Measurements from ENCODE around the gene TMC5. TPM values are rescaled to one million over a fixed set of nuclear protein-coding genes. Genes with fewer than 3 reads are reported as not detected.

TMC5 gene
- total RNA-seq, 1 experiment from 2014 or later: 1.2 TPM

- H3K27me3 Mint-ChIP-seq (ENCODE audit: low read depth): peaks cover 3% of the 10 kb centered on the region; the same call in 1 of the 2 replicates
- no peak for DNase-seq
Observed at GRCh38 chr16:19481296-19481695, 63.6 kb downstream of the TMC5 start.

More at GRCh38 chr16:19481296-19481695, 63.6 kb downstream of the TMC5 start:
- Mint-ChIP-seq H3K27ac (no peak overlapping the region; a peak in 1 of 7 replicates), H3K4me3 (no peak overlapping the region), H3K36me3 (ENCODE audit: insufficient read depth in 1 of 3, low read depth in 3 of 3) (peaks cover 0 to 10% (median 8%) of the 10 kb centered on the region in 3 experiments; a peak in 5 of 7 replicates), H3K9me3 (peaks cover 4 to 6% of the 10 kb centered on the region in 2 experiments; a peak in 3 of 5 replicates), H3K4me1 (peaks cover 12 to 15% of the 10 kb centered on the region in 2 experiments; a peak in 3 of 4 replicates)
- no peak overlapping the region for H4K91ac ChIP-seq (ENCODE audit: insufficient read length, low read depth, low read length)
- TF ChIP-seq CTCF (conservative IDR thresholded peaks at IDR 0.05): no peak
- WGBS (ENCODE audit: extremely low coverage, insufficient read length, low lambda C conversion rate): no CpG with 5 or more reads among the region's 2 CpGs
- H3K4me1 ChIP-seq (ENCODE audit: insufficient read depth, low read length): no peaks in the 10 kb centered on the region
- H4K20me1 ChIP-seq (ENCODE audit: control insufficient read depth, insufficient read depth, insufficient read length): no peaks in the 10 kb centered on the region
- no peak overlapping the region for H3K4ac ChIP-seq (ENCODE audit: low read depth, low read length)
- H2BK5ac ChIP-seq (ENCODE audit: insufficient read length, low read length): no peak overlapping the region
- H3K79me2 ChIP-seq (ENCODE audit: insufficient read depth, low read length): no peaks in the 10 kb centered on the region
- no peak overlapping the region for H3K4me2 ChIP-seq (ENCODE audit: insufficient read depth, insufficient read length, low read length)
- no peak overlapping the region for H3T11ph ChIP-seq (ENCODE audit: low read length)
- no peak overlapping the region for H2AFZ ChIP-seq (ENCODE audit: low read length)
- H3K14ac ChIP-seq (ENCODE audit: insufficient read depth, low read length): no peak overlapping the region
- H2BK120ac ChIP-seq (ENCODE audit: low read depth, low read length, poor library complexity, severe bottlenecking): no peak overlapping the region
- no peaks in the 10 kb centered on the region for H3K27me3 ChIP-seq (ENCODE audit: insufficient read depth, low read length)
- H4K8ac ChIP-seq (replicated peaks; ENCODE audit: insufficient read length, low read depth, low read length): no peak overlapping the region
- H3K9ac ChIP-seq (ENCODE audit: extremely low read depth, insufficient read length, low read length): no peak overlapping the region
- H2BK20ac ChIP-seq (ENCODE audit: low read depth, low read length, poor library complexity, severe bottlenecking): no peak overlapping the region
- H2BK15ac ChIP-seq (ENCODE audit: low read depth, low read length): no peak overlapping the region
- H3K27ac ChIP-seq (ENCODE audit: insufficient read length, low read depth, low read length): no peak overlapping the region
- no peak overlapping the region for H3K18ac ChIP-seq (ENCODE audit: insufficient read length, low read depth, low read length)
- H2BK12ac ChIP-seq (ENCODE audit: insufficient read length, low read depth, low read length): no peak overlapping the region
- no peak overlapping the region for H3K56ac ChIP-seq (ENCODE audit: insufficient read length, low read depth, low read length)
- H3K23me2 ChIP-seq (ENCODE audit: insufficient read length, low read depth, low read length, poor library complexity, severe bottlenecking): no peaks in the 10 kb centered on the region
- no peak overlapping the region for H2AK5ac ChIP-seq (ENCODE audit: insufficient read length, low read length)
- H3K9me3 ChIP-seq (ENCODE audit: control insufficient read depth, low read depth, low read length): no peaks in the 10 kb centered on the region
- no peaks in the 10 kb centered on the region for H3K79me1 ChIP-seq (ENCODE audit: insufficient read depth, low read depth, low read length, poor library complexity, severe bottlenecking)
- H4K5ac ChIP-seq (ENCODE audit: insufficient read length, low read depth, low read length): no peak overlapping the region
- no peak overlapping the region for H3K23ac ChIP-seq (ENCODE audit: insufficient read length, low read depth, low read length)
